ENCODE measurements around the gene PPME1. TPM values are rescaled to one million over a fixed set of nuclear protein-coding genes. Genes with fewer than 3 reads are reported as not detected.

The PPME1 gene
- polyA plus RNA-seq, 3 donors = 5.2 to 12.2 (median 8.9) TPM

DNA sequence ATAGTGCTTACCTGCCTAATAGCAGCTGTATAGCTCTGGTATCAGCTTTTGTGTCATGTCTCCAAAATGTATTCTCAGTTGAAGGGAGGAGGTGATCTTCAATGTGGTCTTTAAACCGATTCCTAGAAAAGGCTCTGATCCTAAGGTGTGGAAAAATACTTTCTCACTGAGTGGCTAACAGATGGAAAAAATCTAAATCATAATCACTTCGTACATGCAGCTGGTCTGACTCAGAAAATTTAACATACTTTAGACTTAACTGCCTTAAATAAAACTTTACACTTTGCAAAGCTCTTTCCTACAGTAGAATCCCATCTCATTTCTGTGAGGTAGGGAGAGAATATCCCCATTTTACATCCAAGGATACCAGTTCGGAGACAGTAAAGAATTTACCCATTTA, 38.3 kb upstream of the PPME1 start:
- H4K20me1 ChIP-seq (ENCODE audit: insufficient read depth, low read length) = no peaks in the 10 kb centered on the region
- H3K79me2 ChIP-seq (ENCODE audit: insufficient read depth, low read length) = no peaks in the 10 kb centered on the region
- no peak overlapping the region for H3K4me3 ChIP-seq (replicated peaks in 1 of 3; ENCODE audit: low read depth in 2 of 3, low read length in 3 of 3)
- no peak overlapping the region for H3K27ac ChIP-seq (ENCODE audit: low read depth in 1 of 2, low read length in 2 of 2)
- no peak overlapping the region for H3K9ac ChIP-seq (ENCODE audit: insufficient read depth, low read length, poor library complexity, severe bottlenecking)
- no CpG with 5 or more reads among the region's 3 CpGs for WGBS (ENCODE audit: insufficient coverage)
- peaks cover 25 to 65% of the 10 kb centered on the region in 2 donors for H3K36me3 ChIP-seq (replicated peaks in 1 of 2; ENCODE audit: control insufficient read depth in 1 of 2, insufficient read depth in 2 of 2, low read length in 2 of 2)
- no peaks in the 10 kb centered on the region for H3K27me3 Mint-ChIP-seq (ENCODE audit: low read depth in 3 of 3)
- no peak for DNase-seq
- no peaks in the 10 kb centered on the region for H3K4me1 Mint-ChIP-seq
- peaks cover 43 to 76% of the 10 kb centered on the region in 2 donors for H3K36me3 Mint-ChIP-seq
- H3K4me1 ChIP-seq (ENCODE audit: control insufficient read depth in 1 of 2, insufficient read depth in 2 of 2, low read length in 2 of 2) = no peaks in the 10 kb centered on the region
- no peak overlapping the region for H3K27ac Mint-ChIP-seq
- peaks cover 0 to 5% (median 3%) of the 10 kb centered on the region in 7 donors for H3K9me3 Mint-ChIP-seq
- intact Hi-C loops (cut with micrococcal nuclease) = no loop called here
- H3K27me3 ChIP-seq (ENCODE audit: control insufficient read depth in 2 of 2, insufficient read depth in 2 of 2, low read length in 2 of 2) = no peaks in the 10 kb centered on the region
- H3K4me2 ChIP-seq (replicated peaks; ENCODE audit: extremely low read depth, low read length, poor library complexity, severe bottlenecking) = no peak overlapping the region
- TF ChIP-seq, protein P1, sequence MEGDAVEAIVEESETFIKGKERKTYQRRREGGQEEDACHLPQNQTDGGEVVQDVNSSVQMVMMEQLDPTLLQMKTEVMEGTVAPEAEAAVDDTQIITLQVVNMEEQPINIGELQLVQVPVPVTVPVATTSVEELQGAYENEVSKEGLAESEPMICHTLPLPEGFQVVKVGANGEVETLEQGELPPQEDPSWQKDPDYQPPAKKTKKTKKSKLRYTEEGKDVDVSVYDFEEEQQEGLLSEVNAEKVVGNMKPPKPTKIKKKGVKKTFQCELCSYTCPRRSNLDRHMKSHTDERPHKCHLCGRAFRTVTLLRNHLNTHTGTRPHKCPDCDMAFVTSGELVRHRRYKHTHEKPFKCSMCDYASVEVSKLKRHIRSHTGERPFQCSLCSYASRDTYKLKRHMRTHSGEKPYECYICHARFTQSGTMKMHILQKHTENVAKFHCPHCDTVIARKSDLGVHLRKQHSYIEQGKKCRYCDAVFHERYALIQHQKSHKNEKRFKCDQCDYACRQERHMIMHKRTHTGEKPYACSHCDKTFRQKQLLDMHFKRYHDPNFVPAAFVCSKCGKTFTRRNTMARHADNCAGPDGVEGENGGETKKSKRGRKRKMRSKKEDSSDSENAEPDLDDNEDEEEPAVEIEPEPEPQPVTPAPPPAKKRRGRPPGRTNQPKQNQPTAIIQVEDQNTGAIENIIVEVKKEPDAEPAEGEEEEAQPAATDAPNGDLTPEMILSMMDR (IDR thresholded peaks at IDR 0.05) = no peak
- no peaks in the 10 kb centered on the region for H3K9me3 ChIP-seq (replicated peaks in 1 of 2; ENCODE audit: control insufficient read depth in 1 of 2, insufficient read depth in 1 of 2, low read length in 2 of 2)
- H3K4me3 Mint-ChIP-seq = no peak overlapping the region
- H2AFZ ChIP-seq (ENCODE audit: insufficient read depth, low read depth, low read length, poor library complexity, severe bottlenecking) = no peak overlapping the region

DNA sequence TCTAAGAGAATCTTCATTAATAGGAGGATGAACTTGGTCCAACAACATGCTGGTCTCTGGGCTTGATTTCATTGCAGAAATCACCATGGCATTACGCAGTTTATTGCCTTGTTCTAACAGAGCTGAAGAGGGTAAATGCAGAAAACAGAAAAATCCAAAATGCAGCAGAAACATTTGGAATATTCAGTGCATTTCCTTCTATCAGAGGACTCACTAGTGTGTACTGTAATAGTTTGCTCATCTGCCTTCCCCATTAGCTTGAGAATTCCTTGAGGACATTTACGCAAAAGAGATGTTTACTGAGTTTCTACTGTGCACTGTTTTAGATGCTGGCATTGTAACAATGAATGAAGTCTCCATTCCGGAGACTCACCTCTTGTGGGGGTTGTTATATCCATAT, 37.7 kb upstream of the PPME1 start:
- H3K9me3 Mint-ChIP-seq = peaks cover 0 to 5% (median 3%) of the 10 kb centered on the region in 7 donors
- H3K27ac Mint-ChIP-seq = no peak overlapping the region
- peaks cover 48 to 77% of the 10 kb centered on the region in 2 donors for H3K36me3 Mint-ChIP-seq
- no peak overlapping the region for H3K27ac ChIP-seq (ENCODE audit: low read depth in 1 of 2, low read length in 2 of 2)
- no peak for DNase-seq
- TF ChIP-seq, protein P1 (IDR thresholded peaks at IDR 0.05) = no peak
- no peaks in the 10 kb centered on the region for H3K27me3 Mint-ChIP-seq (ENCODE audit: low read depth in 3 of 3)
- 80% methylated on average over 1 of the region's 3 CpGs for WGBS (ENCODE audit: insufficient coverage)
- intact Hi-C loops (cut with micrococcal nuclease) = no loop called here
- no peaks in the 10 kb centered on the region for H3K27me3 ChIP-seq (ENCODE audit: control insufficient read depth in 2 of 2, insufficient read depth in 2 of 2, low read length in 2 of 2)
- H2AFZ ChIP-seq (ENCODE audit: insufficient read depth, low read depth, low read length, poor library complexity, severe bottlenecking) = no peak overlapping the region
- peaks cover 26 to 71% of the 10 kb centered on the region in 2 donors for H3K36me3 ChIP-seq (replicated peaks in 1 of 2; ENCODE audit: control insufficient read depth in 1 of 2, insufficient read depth in 2 of 2, low read length in 2 of 2)
- H3K4me3 ChIP-seq (replicated peaks in 1 of 3; ENCODE audit: low read depth in 2 of 3, low read length in 3 of 3) = no peak overlapping the region
- H3K79me2 ChIP-seq (ENCODE audit: insufficient read depth, low read length) = no peaks in the 10 kb centered on the region
- H3K4me1 ChIP-seq (ENCODE audit: control insufficient read depth in 1 of 2, insufficient read depth in 2 of 2, low read length in 2 of 2) = no peaks in the 10 kb centered on the region
- no peak overlapping the region for H3K4me3 Mint-ChIP-seq
- H3K9me3 ChIP-seq (replicated peaks in 1 of 2; ENCODE audit: control insufficient read depth in 1 of 2, insufficient read depth in 1 of 2, low read length in 2 of 2) = no peaks in the 10 kb centered on the region
- no peaks in the 10 kb centered on the region for H4K20me1 ChIP-seq (ENCODE audit: insufficient read depth, low read length)
- no peaks in the 10 kb centered on the region for H3K4me1 Mint-ChIP-seq
- H3K9ac ChIP-seq (ENCODE audit: insufficient read depth, low read length, poor library complexity, severe bottlenecking) = no peak overlapping the region
- no peak overlapping the region for H3K4me2 ChIP-seq (replicated peaks; ENCODE audit: extremely low read depth, low read length, poor library complexity, severe bottlenecking)

Data from CD14-positive monocyte (primary cell).